HEK293 (cell line): ENCODE results near the gene HOXC5.

ENCODE experiments used
- CTCF ChIA-PET: fragments of 350-600 bp; formaldehyde crosslinking; extraction: SDS; loops from one replicate; lab custom pipeline; 2021; ENCODE audit warnings: antibody characterized with exemption; lab: Yijun Ruan, JAX
- POLR2A ChIA-PET: fragments of 300-600 bp; formaldehyde crosslinking; extraction: SDS; loops from one replicate; lab custom pipeline; 2020; ENCODE audit warnings: antibody characterized with exemption, inconsistent platforms; lab: Yijun Ruan, JAX
- H3K27ac ChIP-seq: fragments of 200-500 bp; sonication (Bioruptor generic); 2 replicates; pipeline ENCODE4 v1.5.1; 2014; ENCODE audit warnings: low read depth, low read length, control low read depth, inconsistent platforms; ENCODE audit errors: extremely low read depth
- H3K36me3 ChIP-seq, 2 experiments: fragments of 200-500 bp in 1 of 2; sonication (Bioruptor generic) in 1 of 2; 1 replicate in 1 of 2; 2 replicates in 1 of 2; pipeline ENCODE4 v1.5.1; 2014 to 2017; ENCODE audit warnings: inconsistent platforms in 2 of 2, low read length in 2 of 2; ENCODE audit not compliant: control insufficient read depth in 2 of 2, insufficient read depth in 1 of 2
- H3K4me1 ChIP-seq: fragments of 200-500 bp; sonication (Bioruptor generic); 2 replicates; pipeline ENCODE4 v1.5.1; 2014; ENCODE audit warnings: mild to moderate bottlenecking, low read length, inconsistent platforms; ENCODE audit not compliant: control insufficient read depth, insufficient read depth
- H3K4me3 ChIP-seq: 2 replicates; pipeline ENCODE4 v1.5.1; 2011; ENCODE audit warnings: low read depth, mild to moderate bottlenecking, control low read depth, low read length, moderate library complexity
- H3K9me3 ChIP-seq: fragments of 200-500 bp; sonication (Bioruptor generic); 2 replicates; pipeline ENCODE4 v1.5.1; 2014; ENCODE audit warnings: low read depth, low read length, inconsistent platforms; ENCODE audit not compliant: control insufficient read depth, insufficient read depth
- BCL11B ChIP-seq: fragments of 450-650 bp; formaldehyde crosslinking; IDR thresholded peaks from 2 replicates; pipeline ENCODE4 v1.5.1; 2016; ENCODE audit warnings: low read depth, missing biosample characterization, missing genetic modification characterization
- BCL6B ChIP-seq: fragments of 450-650 bp; formaldehyde crosslinking; IDR thresholded peaks from 2 replicates; pipeline ENCODE4 v1.5.1; 2017; ENCODE audit warnings: missing biosample characterization, missing genetic modification characterization
- KLF7 ChIP-seq: fragments of 450-650 bp; formaldehyde crosslinking; IDR thresholded peaks from 2 replicates; pipeline ENCODE4 v1.5.1; 2016; ENCODE audit warnings: missing biosample characterization, missing genetic modification characterization, borderline replicate concordance
- PBX3 ChIP-seq: sonication (generic); formaldehyde crosslinking; IDR thresholded peaks from 2 replicates; pipeline ENCODE4 v1.8.1; 2022; ENCODE audit warnings: mild to moderate bottlenecking, moderate library complexity, missing genetic modification reagents
- PRDM6 ChIP-seq: fragments of 450-650 bp; formaldehyde crosslinking; IDR thresholded peaks from 2 replicates; pipeline ENCODE4 v1.5.1; 2017; ENCODE audit warnings: missing biosample characterization, missing genetic modification characterization
- REPIN1 ChIP-seq: fragments of 450-650 bp; formaldehyde crosslinking; IDR thresholded peaks from 2 replicates; pipeline ENCODE4 v1.5.1; 2017; ENCODE audit warnings: missing biosample characterization, missing genetic modification characterization, low read depth
- SALL2 ChIP-seq: fragments of 450-650 bp; formaldehyde crosslinking; IDR thresholded peaks from 2 replicates; pipeline ENCODE4 v1.5.0; 2017; ENCODE audit warnings: missing biosample characterization, mild to moderate bottlenecking, missing genetic modification characterization, borderline replicate concordance
- SCRT2 ChIP-seq: fragments of 450-650 bp; formaldehyde crosslinking; IDR thresholded peaks from 2 replicates; pipeline ENCODE4 v1.5.1; 2016; ENCODE audit warnings: missing biosample characterization, missing genetic modification characterization
- ZBTB21 ChIP-seq: fragments of 450-650 bp; formaldehyde crosslinking; IDR thresholded peaks from 2 replicates; pipeline ENCODE4 v1.5.1; 2017; ENCODE audit warnings: missing biosample characterization, missing genetic modification characterization
- ZBTB6 ChIP-seq: fragments of 450-650 bp; formaldehyde crosslinking; IDR thresholded peaks from 2 replicates; pipeline ENCODE4 v1.5.1; 2017; ENCODE audit warnings: missing biosample characterization, missing genetic modification characterization
- ZFHX2 ChIP-seq: fragments of 450-650 bp; formaldehyde crosslinking; conservative IDR thresholded peaks from 2 replicates; pipeline ENCODE4 v1.5.1; 2016; ENCODE audit warnings: missing biosample characterization, missing genetic modification characterization
- ZFP37 ChIP-seq: fragments of 450-650 bp; formaldehyde crosslinking; IDR thresholded peaks from 2 replicates; pipeline ENCODE4 v1.5.1; 2016; ENCODE audit warnings: missing biosample characterization, missing genetic modification characterization
- ZNF10 ChIP-seq: fragments of 450-650 bp; formaldehyde crosslinking; IDR thresholded peaks from 2 replicates; pipeline ENCODE4 v1.5.1; 2017; ENCODE audit warnings: missing biosample characterization, missing genetic modification characterization
- ZNF112 ChIP-seq: fragments of 450-650 bp; formaldehyde crosslinking; IDR thresholded peaks from 2 replicates; pipeline ENCODE4 v1.5.0; 2017; ENCODE audit warnings: missing biosample characterization, missing genetic modification characterization
- ZNF16 ChIP-seq: fragments of 450-650 bp; formaldehyde crosslinking; IDR thresholded peaks from 2 replicates; pipeline ENCODE4 v1.5.1; 2016; ENCODE audit warnings: low read depth, missing biosample characterization, missing genetic modification characterization
- ZNF18 ChIP-seq: fragments of 450-650 bp; formaldehyde crosslinking; IDR thresholded peaks from 2 replicates; pipeline ENCODE4 v1.5.1; 2016; ENCODE audit warnings: missing biosample characterization, missing genetic modification characterization
- ZNF19 ChIP-seq: fragments of 450-650 bp; formaldehyde crosslinking; IDR thresholded peaks from 2 replicates; pipeline ENCODE4; 2016; ENCODE audit warnings: missing biosample characterization, missing genetic modification characterization, low read depth
- ZNF24 ChIP-seq: fragments of 450-650 bp; formaldehyde crosslinking; IDR thresholded peaks from 2 replicates; pipeline ENCODE4 v1.5.1; 2016; ENCODE audit warnings: missing biosample characterization, missing genetic modification characterization
- ZNF248 ChIP-seq: fragments of 450-650 bp; formaldehyde crosslinking; IDR thresholded peaks from 2 replicates; pipeline ENCODE4 v1.5.1; 2017; ENCODE audit warnings: missing biosample characterization, missing genetic modification characterization
- ZNF302 ChIP-seq: fragments of 450-650 bp; formaldehyde crosslinking; IDR thresholded peaks from 2 replicates; pipeline ENCODE4 v1.5.1; 2016; ENCODE audit warnings: missing biosample characterization, missing genetic modification characterization, low read depth
- ZNF488 ChIP-seq: fragments of 450-650 bp; formaldehyde crosslinking; IDR thresholded peaks from 2 replicates; pipeline ENCODE4 v1.5.1; 2016; ENCODE audit warnings: missing biosample characterization, missing genetic modification characterization
- ZNF561 ChIP-seq: fragments of 450-650 bp; IDR thresholded peaks from 2 replicates; pipeline ENCODE4 v1.5.1; 2018; ENCODE audit warnings: missing biosample characterization, missing genetic modification characterization, borderline replicate concordance
- ZNF571 ChIP-seq: fragments of 450-650 bp; formaldehyde crosslinking; IDR thresholded peaks from 2 replicates; pipeline ENCODE4 v1.5.0; 2017; ENCODE audit warnings: missing biosample characterization, missing genetic modification characterization
- ZNF658 ChIP-seq: fragments of 450-650 bp; formaldehyde crosslinking; IDR thresholded peaks from 2 replicates; pipeline ENCODE4; 2016; ENCODE audit warnings: missing biosample characterization, missing genetic modification characterization
- ZNF747 ChIP-seq: fragments of 450-650 bp; formaldehyde crosslinking; IDR thresholded peaks from 2 replicates; pipeline ENCODE4 v1.5.1; 2016; ENCODE audit warnings: missing biosample characterization, missing genetic modification characterization
- ZSCAN5A ChIP-seq: fragments of 450-650 bp; formaldehyde crosslinking; IDR thresholded peaks from 2 replicates; pipeline ENCODE4 v1.5.1; 2016; ENCODE audit warnings: missing biosample characterization, missing genetic modification characterization
- ZXDB ChIP-seq: fragments of 450-650 bp; formaldehyde crosslinking; IDR thresholded peaks from 2 replicates; pipeline ENCODE4 v1.5.1; 2016; ENCODE audit warnings: missing biosample characterization, missing genetic modification characterization

The HOXC5 gene

GRCh38 chr12:54052438-54053002 is 19.7 kb downstream of the HOXC5 start:
- ChIA-PET CTCF (interaction anchor here (0.6 to 2.1 kb wide), 11 partner anchors 8 to 327 kb away, joined by 3 to 12 read pairs (median 4); no protein-coding TSS in a partner anchor), POLR2A (interaction anchor here (0.7 to 3.3 kb wide), 6 partner anchors 12 to 427 kb away, joined by 4 to 18 read pairs (median 8); partner anchors contain the start of genes HOXC5 and HOXC8)
- H3K9me3 ChIP-seq, result no peaks in the 10 kb centered on the region
- H3K4me3 ChIP-seq, result no peak overlapping the region
- H3K36me3 ChIP-seq, result peaks cover 4 to 26% of the 10 kb centered on the region in 2 experiments
- H3K4me1 ChIP-seq, result peaks cover 68% of the 10 kb centered on the region
- peak overlapping the region; percentile 99 for H3K27ac ChIP-seq
- TF ChIP-seq ZNF561 (tag by site-specific recombination) (no peak), SALL2 (tag by site-specific recombination) (no peak), REPIN1 (tag by site-specific recombination) (no peak), PRDM6 (no peak; the same call in 1 of the 2 replicates), ZSCAN5A (no peak), ZNF112 (tag by site-specific recombination) (no peak), ZBTB21 (no peak; the same call in none of the 2 replicates), ZNF10 (tag by site-specific recombination) (no peak), ZFP37 (tag by site-specific recombination) (peak; percentile 58; the same call in 1 of the 2 replicates), ZNF24 (tag by site-specific recombination) (no peak), BCL6B (tag by site-specific recombination) (peak; percentile 10), ZNF658 (no peak), ZNF571 (tag by site-specific recombination) (no peak), ZXDB (tag by site-specific recombination) (0 out of 2 replicates have a peak, but pooled peaks have one; percentile 21), BCL11B (tag by site-specific recombination) (peak; percentile 35), KLF7 (tag by site-specific recombination) (no peak; the same call in 1 of the 2 replicates), ZBTB6 (tag by site-specific recombination) (no peak), ZNF248 (tag by site-specific recombination) (no peak), ZNF16 (tag by site-specific recombination) (no peak), ZNF488 (tag by site-specific recombination) (no peak), ZFHX2 (tag by site-specific recombination) (peak; percentile 54), ZNF18 (tag by site-specific recombination) (peak; percentile 30), ZNF747 (no peak), ZNF19 (tag by site-specific recombination) (no peak), SCRT2 (tag by site-specific recombination) (peak; percentile 52), ZNF302 (tag by site-specific recombination) (no peak), PBX3 (CRISPR knock-in tag) (no peak)
